Small intestine (tissue), 7 donors: Measurements from ENCODE around the gene SSR4. TPM values are rescaled to one million over a fixed set of nuclear protein-coding genes. Genes with fewer than 3 reads are reported as not detected.

Source experiments
- DNase-seq, 2 donors: peaks; one replicate each; pipeline versions ENCODE4 v3.0.0 to v3.0.0-alpha.2; 2013
- FAIRE-seq: peaks from 2 replicates; lab custom pipeline; 2012; peaks lifted over from hg19 to GRCh38; lab: Jason Lieb, UNC
- H3K27ac ChIP-seq, 3 donors: one replicate each; pipeline ENCODE4 v1.5.1; 2013; ENCODE audit warnings: low read length in 2 of 3, mild to moderate bottlenecking in 2 of 3, control low read depth in 1 of 3, inconsistent platforms in 1 of 3, low read depth in 1 of 3, moderate library complexity in 1 of 3
- H3K27me3 ChIP-seq, 3 donors: one replicate each; pipeline ENCODE4 v1.6.1; 2013; ENCODE audit warnings: low read length in 3 of 3, inconsistent platforms in 1 of 3; ENCODE audit not compliant: control insufficient read depth in 3 of 3, insufficient read depth in 3 of 3
- H3K36me3 ChIP-seq, 3 donors: one replicate each; pipeline ENCODE4 v1.6.1; 2013; ENCODE audit warnings: low read length in 3 of 3, inconsistent platforms in 1 of 3, low read depth in 1 of 3, mild to moderate bottlenecking in 1 of 3, moderate library complexity in 1 of 3; ENCODE audit not compliant: control insufficient read depth in 3 of 3, insufficient read depth in 2 of 3
- H3K4me1 ChIP-seq, 3 donors: one replicate each; pipeline ENCODE4 v1.6.1; 2013; ENCODE audit warnings: low read length in 2 of 3, inconsistent platforms in 1 of 3, low read depth in 1 of 3, mild to moderate bottlenecking in 1 of 3, moderate library complexity in 1 of 3; ENCODE audit not compliant: control insufficient read depth in 3 of 3, insufficient read depth in 2 of 3
- H3K4me3 ChIP-seq, 3 donors: one replicate each; pipeline ENCODE4 v1.5.1; 2013; ENCODE audit warnings: low read length in 3 of 3, control low read depth in 1 of 3, inconsistent platforms in 1 of 3, low read depth in 1 of 3, mild to moderate bottlenecking in 1 of 3, moderate library complexity in 1 of 3
- H3K9me3 ChIP-seq, 2 donors: one replicate each; pipeline ENCODE4 v1.6.1; 2013; ENCODE audit warnings: low read depth in 1 of 2, low read length in 1 of 2; ENCODE audit not compliant: control insufficient read depth in 2 of 2, insufficient read depth in 1 of 2
- WGBS, 3 donors: extraction: QIAGEN DNeasy Blood & Tissue Kit; methylation state at CpG; one replicate each; pipeline ENCODE4 v1.1.7; 2013; 5-methylcytosine and 5-hydroxymethylcytosine counted together
- polyA plus RNA-seq, 4 donors: library from polyadenylated mRNA; stranded (reverse) in 3 of 4; unstranded in 1 of 4; fragments of 200-250 nt in 3 of 4; fragments of 120-200 nt in 1 of 4; gene quantifications; one replicate each; pipeline versions ENCODE4 v1.2.1 to v1.2.3, GENCODE V29; 2013
- donor health status: healthy with polysubstance abuse.
- donor health status: control.
- donor health status: control.
- donor health status: Bipolar disorder and iron deficiency.
- donor health status: healthy.

SSR4 gene
- polyA plus RNA-seq, 4 donors: 288 to 694 (median 446) TPM

DNA sequence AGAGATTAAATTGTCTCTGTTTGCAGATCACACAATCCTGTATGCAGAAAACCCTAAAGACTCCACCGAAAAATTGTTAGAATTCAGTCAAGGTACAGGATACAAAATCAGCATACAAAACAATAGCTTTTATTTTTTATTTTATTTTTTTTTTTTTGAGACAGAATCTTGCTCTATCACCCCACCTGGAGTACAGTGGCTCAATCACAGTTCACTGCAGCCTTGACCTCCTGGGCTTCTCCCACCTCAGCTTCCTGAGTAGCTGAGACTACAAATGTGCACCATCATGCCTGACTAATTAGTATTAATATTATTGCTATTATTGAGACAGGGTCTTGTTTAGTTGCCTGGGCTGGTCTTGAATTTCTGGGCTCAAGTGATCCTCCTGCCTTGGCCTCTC, 39.3 kb upstream of the SSR4 start:
- 73 to 91% (median 90%) methylated on average over 1 of the region's 1 CpG for WGBS, 3 donors
- Histone ChIP-seq H3K36me3 (no peaks in the 10 kb centered on the region), H3K4me1 (no peaks in the 10 kb centered on the region), H3K4me3 (no peak overlapping the region), H3K9me3 (no peaks in the 10 kb centered on the region), H3K27me3 (no peaks in the 10 kb centered on the region), H3K27ac (no peak overlapping the region)
- FAIRE-seq (no peak), DNase-seq (no peak)

- DNase-seq: no peak
- WGBS, 3 donors: 83 to 86% (median 84%) methylated on average over 14 to 15 of the region's 15 CpGs
Observed at GRCh38 chrX:153761863-153762262, 32.6 kb upstream of the SSR4 start.

GRCh38 chrX:153762626-153763173, 31.8 kb upstream of the SSR4 start:
- no peak overlapping the region for H3K27ac ChIP-seq
- 83 to 87% (median 84%) methylated on average over 12 to 14 of the region's 14 CpGs for WGBS, 3 donors
- FAIRE-seq (no peak), DNase-seq (no peak)
- H3K9me3 ChIP-seq: no peaks in the 10 kb centered on the region
- no peaks in the 10 kb centered on the region for H3K36me3 ChIP-seq
- no peak overlapping the region for H3K4me3 ChIP-seq
- H3K4me1 ChIP-seq: no peaks in the 10 kb centered on the region
- no peaks in the 10 kb centered on the region for H3K27me3 ChIP-seq

More at GRCh38 chrX:153761863-153762262, 32.6 kb upstream of the SSR4 start:
- Histone ChIP-seq H3K4me1 (no peaks in the 10 kb centered on the region), H3K27ac (no peak overlapping the region), H3K9me3 (no peaks in the 10 kb centered on the region), H3K27me3 (no peaks in the 10 kb centered on the region), H3K36me3 (no peaks in the 10 kb centered on the region), H3K4me3 (no peak overlapping the region)
- no peak for FAIRE-seq

GRCh38 chrX:153763298-153763932, 31.1 kb upstream of the SSR4 start:
- H3K27ac ChIP-seq: no peak overlapping the region
- no peak for DNase-seq
- WGBS, 3 donors: 70 to 86% (median 74%) methylated on average over 12 to 18 of the region's 18 CpGs

DNA sequence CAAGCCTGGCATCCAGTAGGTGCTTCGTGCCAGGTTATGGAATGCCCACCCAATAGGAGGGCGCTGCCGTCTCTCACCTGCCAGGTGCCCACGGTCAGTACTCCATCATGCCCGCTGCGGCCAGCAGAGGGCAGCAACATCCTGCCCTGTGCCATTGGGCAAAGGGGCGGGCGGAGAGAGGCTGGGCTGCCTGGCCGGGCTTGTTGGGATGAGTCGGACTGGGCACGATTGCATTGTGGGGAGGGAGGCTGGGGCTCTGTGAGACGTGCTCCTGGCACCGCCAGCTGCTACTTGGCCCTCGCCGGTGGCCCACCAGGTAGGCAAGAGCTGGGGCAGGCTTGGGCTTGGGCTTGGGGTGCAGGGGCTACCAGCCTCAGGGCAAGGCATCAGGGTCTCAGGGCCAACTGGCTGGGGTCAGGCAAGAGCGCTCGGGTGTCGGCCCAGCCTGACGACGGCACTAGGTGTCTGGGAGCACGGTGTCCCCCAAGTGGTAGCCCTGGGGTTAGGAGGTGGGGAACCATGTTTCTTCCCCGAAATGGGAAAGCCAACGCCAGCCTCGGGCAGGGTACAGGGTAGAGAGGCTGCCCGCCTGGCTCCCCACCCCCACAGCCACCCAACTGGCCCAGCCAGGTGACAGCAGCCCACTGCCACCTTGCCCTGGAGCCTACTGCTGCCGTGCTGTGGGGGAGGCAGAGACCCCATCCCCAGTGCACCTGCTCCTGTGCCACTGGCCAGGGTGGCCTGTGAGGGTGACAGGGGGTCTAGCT, 30.3 kb upstream of the SSR4 start, which contains the start of gene PLXNB3:
Gene PLXNB3, plus strand, starts transcription at position 261 of the 767 bp plus-strand sequence. CDS start 1,287 bp downstream, outside the sequence.
- no peak for FAIRE-seq
- Histone ChIP-seq H3K27ac (peak within 1 kb of the TSS in 1 of 3 donors; percentile 9), H3K36me3 (no peaks in the 10 kb centered on the region), H3K4me3 (no peak within 1 kb of the TSS), H3K4me1 (no peaks in the 10 kb centered on the region), H3K27me3 (no peaks in the 10 kb centered on the region), H3K9me3 (no peaks in the 10 kb centered on the region)
- 15 to 33% (median 29%) methylated on average over 17 to 26 of the region's 26 CpGs for WGBS, 3 donors
- peak; percentile 68 to 72 for DNase-seq

More at GRCh38 chrX:153763298-153763932, 31.1 kb upstream of the SSR4 start:
- H3K36me3 ChIP-seq: no peaks in the 10 kb centered on the region
- no peaks in the 10 kb centered on the region for H3K4me1 ChIP-seq
- H3K9me3 ChIP-seq: no peaks in the 10 kb centered on the region
- no peak overlapping the region for H3K4me3 ChIP-seq
- no peak for FAIRE-seq
- no peaks in the 10 kb centered on the region for H3K27me3 ChIP-seq

- H3K4me3 ChIP-seq: no peak overlapping the region
- H3K27ac ChIP-seq: peak overlapping the region in 1 of 3 donors; percentile 9
- FAIRE-seq (no peak), DNase-seq (no peak)
- H3K4me1 ChIP-seq: no peaks in the 10 kb centered on the region
- H3K9me3 ChIP-seq: no peaks in the 10 kb centered on the region
- no peaks in the 10 kb centered on the region for H3K27me3 ChIP-seq
- no peaks in the 10 kb centered on the region for H3K36me3 ChIP-seq
- 29 to 86% (median 76%) methylated on average over 3 to 7 of the region's 7 CpGs for WGBS, 3 donors
Observed at GRCh38 chrX:153764786-153765137, 29.7 kb upstream of the SSR4 start.

- no peaks in the 10 kb centered on the region for H3K27me3 ChIP-seq
- no peaks in the 10 kb centered on the region for H3K9me3 ChIP-seq
- FAIRE-seq (no peak), DNase-seq (no peak)
- WGBS, 3 donors: 67 to 83% (median 80%) methylated on average over 8 to 27 of the region's 27 CpGs
- no peaks in the 10 kb centered on the region for H3K36me3 ChIP-seq
- H3K27ac ChIP-seq: peak overlapping the region in 2 of 3 donors; percentile 24 to 38
- H3K4me1 ChIP-seq: no peaks in the 10 kb centered on the region
- no peak overlapping the region for H3K4me3 ChIP-seq
Observed at GRCh38 chrX:153765138-153766079, 29.1 kb upstream of the SSR4 start.
